ENCODE results near the gene MGME1. TPM values are rescaled to one million over a fixed set of nuclear protein-coding genes. Genes with fewer than 3 reads are reported as not detected.

MGME1 gene
- total RNA-seq, 1 donor: 8.3 TPM

GRCh38 chr20:17940224-17940971 lies 28.4 kb upstream of the MGME1 start:
- no peak for DNase-seq (ENCODE audit: insufficient read length, low spot score, missing footprints)
- H3K4me1 ChIP-seq (ENCODE audit: insufficient read depth, low read length): peaks cover 36% of the 10 kb centered on the region
- H3K27ac ChIP-seq (ENCODE audit: low read depth, low read length): no peak overlapping the region
- peaks cover 2% of the 10 kb centered on the region for H4K20me1 ChIP-seq (ENCODE audit: insufficient read depth, low read length)
- no peak overlapping the region for H2AFZ ChIP-seq (ENCODE audit: low read length)
- no peaks in the 10 kb centered on the region for H3K9me3 ChIP-seq (ENCODE audit: low read depth, low read length)
- no peak overlapping the region for H3K4me2 ChIP-seq (ENCODE audit: insufficient read depth, low read length)
- H3K79me2 ChIP-seq (ENCODE audit: insufficient read depth, low read length): no peaks in the 10 kb centered on the region
- H3K27me3 ChIP-seq (ENCODE audit: insufficient read depth, low read length): no peaks in the 10 kb centered on the region
- TF ChIP-seq CTCF (IDR thresholded peaks at IDR 0.05; ENCODE audit: extremely low read depth, low read depth, low read length): no peak
- no peak overlapping the region for H3K4me3 ChIP-seq (ENCODE audit: insufficient read depth, low read length)
- H3K36me3 ChIP-seq (ENCODE audit: insufficient read depth, low read length): peaks cover 49% of the 10 kb centered on the region

GRCh38 chr20:17941087-17941825 lies 27.6 kb upstream of the MGME1 start:
- no peak overlapping the region for H3K27ac ChIP-seq (ENCODE audit: low read depth, low read length)
- H3K4me2 ChIP-seq (ENCODE audit: insufficient read depth, low read length): no peak overlapping the region
- DNase-seq (ENCODE audit: insufficient read length, low spot score, missing footprints): no peak
- no peaks in the 10 kb centered on the region for H3K9me3 ChIP-seq (ENCODE audit: low read depth, low read length)
- peaks cover 4% of the 10 kb centered on the region for H3K79me2 ChIP-seq (ENCODE audit: insufficient read depth, low read length)
- no peaks in the 10 kb centered on the region for H3K27me3 ChIP-seq (ENCODE audit: insufficient read depth, low read length)
- peaks cover 2% of the 10 kb centered on the region for H4K20me1 ChIP-seq (ENCODE audit: insufficient read depth, low read length)
- H2AFZ ChIP-seq (ENCODE audit: low read length): no peak overlapping the region
- TF ChIP-seq CTCF (IDR thresholded peaks at IDR 0.05; ENCODE audit: extremely low read depth, low read depth, low read length): no peak
- H3K36me3 ChIP-seq (ENCODE audit: insufficient read depth, low read length): peaks cover 58% of the 10 kb centered on the region
- H3K4me1 ChIP-seq (ENCODE audit: insufficient read depth, low read length): peaks cover 27% of the 10 kb centered on the region
- no peak overlapping the region for H3K4me3 ChIP-seq (ENCODE audit: insufficient read depth, low read length)

GRCh38 chr20:17941826-17942196 lies 27.0 kb upstream of the MGME1 start:
- Histone ChIP-seq H3K4me1 (ENCODE audit: insufficient read depth, low read length) (peaks cover 22% of the 10 kb centered on the region), H4K20me1 (ENCODE audit: insufficient read depth, low read length) (peaks cover 2% of the 10 kb centered on the region), H2AFZ (ENCODE audit: low read length) (no peak overlapping the region), H3K79me2 (ENCODE audit: insufficient read depth, low read length) (peaks cover 8% of the 10 kb centered on the region), H3K36me3 (ENCODE audit: insufficient read depth, low read length) (peaks cover 64% of the 10 kb centered on the region), H3K27ac (ENCODE audit: low read depth, low read length) (no peak overlapping the region), H3K4me3 (ENCODE audit: insufficient read depth, low read length) (no peak overlapping the region), H3K9me3 (ENCODE audit: low read depth, low read length) (no peaks in the 10 kb centered on the region), H3K4me2 (ENCODE audit: insufficient read depth, low read length) (no peak overlapping the region), H3K27me3 (ENCODE audit: insufficient read depth, low read length) (no peaks in the 10 kb centered on the region)
- no peak for TF ChIP-seq CTCF (IDR thresholded peaks at IDR 0.05; ENCODE audit: extremely low read depth, low read depth, low read length)
- DNase-seq (ENCODE audit: insufficient read length, low spot score, missing footprints): no peak

- no peak for DNase-seq (ENCODE audit: insufficient read length, low spot score, missing footprints)
- Histone ChIP-seq H3K4me2 (ENCODE audit: insufficient read depth, low read length) (no peak overlapping the region), H3K36me3 (ENCODE audit: insufficient read depth, low read length) (peaks cover 79% of the 10 kb centered on the region), H3K79me2 (ENCODE audit: insufficient read depth, low read length) (peaks cover 12% of the 10 kb centered on the region), H3K4me1 (ENCODE audit: insufficient read depth, low read length) (peaks cover 11% of the 10 kb centered on the region), H3K27me3 (ENCODE audit: insufficient read depth, low read length) (no peaks in the 10 kb centered on the region), H2AFZ (ENCODE audit: low read length) (no peak overlapping the region), H3K9me3 (ENCODE audit: low read depth, low read length) (no peaks in the 10 kb centered on the region), H4K20me1 (ENCODE audit: insufficient read depth, low read length) (peaks cover 2% of the 10 kb centered on the region), H3K4me3 (ENCODE audit: insufficient read depth, low read length) (no peak overlapping the region), H3K27ac (ENCODE audit: low read depth, low read length) (no peak overlapping the region)
- TF ChIP-seq CTCF (IDR thresholded peaks at IDR 0.05; ENCODE audit: extremely low read depth, low read depth, low read length): no peak
Measured at GRCh38 chr20:17943343-17943742, 25.5 kb upstream of the MGME1 start.
